GM18507 (cell line): ENCODE data around the gene NFASC.

Experiments used
- DNase-seq: peaks from one replicate; pipeline ENCODE4 v3.0.0; 2011; ENCODE audit warnings: low read depth; ENCODE audit not compliant: insufficient read length; ENCODE audit errors: extremely low spot score
- FAIRE-seq: peaks from 2 replicates; lab custom pipeline; 2011; peaks lifted over from hg19 to GRCh38; lab: Jason Lieb, UNC

The NFASC gene

GRCh38 chr1:204870160-204870912 is at the start of gene NFASC:
Gene NFASC, plus strand, starts transcription at chr1:204870862. Its CDS starts 73,454 bp downstream, at chr1:204944316.
- FAIRE-seq (no peak), DNase-seq (no peak)

- DNase-seq: no peak
- no peak for FAIRE-seq
These were observed 49.2 kb upstream of the NFASC start for GRCh38 chr1:204821476-204821875.

GRCh38 chr1:204821924-204822323 is 48.7 kb upstream of the NFASC start:
- DNase-seq (no peak), FAIRE-seq (no peak)

- FAIRE-seq (no peak), DNase-seq (no peak)
These were observed 43.7 kb upstream of the NFASC start for GRCh38 chr1:204826970-204827369.

GRCh38 chr1:204828352-204828850 is 42.3 kb upstream of the NFASC start:
- DNase-seq (no peak), FAIRE-seq (no peak)

GRCh38 chr1:204829133-204829825 is 41.4 kb upstream of the NFASC start:
- no peak for DNase-seq
- no peak for FAIRE-seq

- DNase-seq: no peak
- no peak for FAIRE-seq
These were observed 39.9 kb upstream of the NFASC start for GRCh38 chr1:204830747-204831146.

GRCh38 chr1:204831186-204831585 is 39.5 kb upstream of the NFASC start:
- FAIRE-seq: no peak
- no peak for DNase-seq

- DNase-seq (no peak), FAIRE-seq (no peak)
These were observed 36.3 kb upstream of the NFASC start for GRCh38 chr1:204834336-204834735.

GRCh38 chr1:204834752-204835151 is 35.9 kb upstream of the NFASC start:
- no peak for DNase-seq

GRCh38 chr1:204835737-204836136 is 34.9 kb upstream of the NFASC start:
- FAIRE-seq: no peak
- no peak for DNase-seq

More at GRCh38 chr1:204834752-204835151, 35.9 kb upstream of the NFASC start:
- no peak for FAIRE-seq

GRCh38 chr1:204836856-204837255 is 33.8 kb upstream of the NFASC start:
- FAIRE-seq (no peak), DNase-seq (no peak)

- peak; percentile 45 for FAIRE-seq
- DNase-seq: no peak
These were observed 33.1 kb upstream of the NFASC start for GRCh38 chr1:204837440-204838084.

- DNase-seq: no peak
- FAIRE-seq: no peak
These were observed 29.3 kb upstream of the NFASC start for GRCh38 chr1:204841316-204841715.

- FAIRE-seq (no peak), DNase-seq (no peak)
These were observed 28.9 kb upstream of the NFASC start for GRCh38 chr1:204841798-204842197.

- FAIRE-seq: no peak
- DNase-seq: no peak
These were observed 28.3 kb upstream of the NFASC start for GRCh38 chr1:204842369-204842768.

GRCh38 chr1:204842892-204843291 is 27.8 kb upstream of the NFASC start:
- no peak for FAIRE-seq
- DNase-seq: no peak

- DNase-seq (no peak), FAIRE-seq (no peak)
These were observed 24.1 kb upstream of the NFASC start for GRCh38 chr1:204846546-204846945.

GRCh38 chr1:204848579-204848978 is 22.1 kb upstream of the NFASC start:
- FAIRE-seq: no peak
- no peak for DNase-seq

GRCh38 chr1:204852854-204853253 is 17.8 kb upstream of the NFASC start:
- FAIRE-seq: no peak
- DNase-seq: no peak
